GM23338 (cell line): ENCODE measurements around the gene TMEM101. TPM values are rescaled to one million over a fixed set of nuclear protein-coding genes. Genes with fewer than 3 reads are reported as not detected.

Source experiments
- ATAC-seq: fragments of 200-7000 bp; cut with Tn5 transposase; 3 replicates; pipeline ENCODE4 v1.9.1; 2020
- DNase-seq: peaks from one replicate; pipeline ENCODE4 v3.0.0-alpha.2; 2015; ENCODE audit warnings: low spot score
- H2AFZ ChIP-seq: fragments of 200-600 bp; sonication (generic); 2 replicates; pipeline ENCODE4 v1.8.0; 2016; ENCODE audit warnings: antibody characterized with exemption, mild to moderate bottlenecking, moderate library complexity
- H3F3A ChIP-seq: fragments of 200-600 bp; sonication (generic); replicated peaks from 2 replicates; pipeline ENCODE4 v1.8.0; 2017; ENCODE audit warnings: antibody characterized with exemption, mixed run types, low read depth
- H3K27ac ChIP-seq: fragments of 200-600 bp; sonication (generic); 2 replicates; pipeline ENCODE4 v1.6.1; 2016; ENCODE audit warnings: low read depth
- H3K27me3 ChIP-seq: fragments of 200-600 bp; sonication (generic); 2 replicates; pipeline ENCODE4 v1.8.0; 2016; ENCODE audit warnings: mild to moderate bottlenecking, mixed run types, moderate library complexity; ENCODE audit not compliant: insufficient read depth
- H3K36me3 ChIP-seq: fragments of 200-600 bp; sonication (generic); 2 replicates; pipeline ENCODE4 v1.8.0; 2016; ENCODE audit warnings: mild to moderate bottlenecking; ENCODE audit not compliant: insufficient read depth
- H3K4me1 ChIP-seq: fragments of 200-600 bp; sonication (generic); 2 replicates; pipeline ENCODE4 v1.8.0; 2016; ENCODE audit warnings: mild to moderate bottlenecking, moderate library complexity; ENCODE audit not compliant: insufficient read depth
- H3K4me2 ChIP-seq: fragments of 200-600 bp; sonication (generic); 2 replicates; pipeline ENCODE4 v1.7.1; 2017; ENCODE audit warnings: mixed run types
- H3K4me3 ChIP-seq: fragments of 200-600 bp; sonication (generic); 2 replicates; pipeline ENCODE4 v1.6.1; 2016; ENCODE audit warnings: mixed run types
- H3K79me2 ChIP-seq: fragments of 200-600 bp; sonication (generic); replicated peaks from 2 replicates; pipeline ENCODE4 v1.8.0; 2017; ENCODE audit warnings: mild to moderate bottlenecking; ENCODE audit not compliant: insufficient read depth
- H3K9me2 ChIP-seq: fragments of 200-600 bp; sonication (generic); 2 replicates; pipeline ENCODE4 v1.8.0; 2017; ENCODE audit not compliant: insufficient read depth
- H4K20me1 ChIP-seq: fragments of 200-600 bp; sonication (generic); replicated peaks from 2 replicates; pipeline ENCODE4 v1.8.0; 2017; ENCODE audit warnings: mild to moderate bottlenecking; ENCODE audit not compliant: insufficient read depth
- H3K27ac Mint-ChIP-seq: 2 replicates; pipeline ENCODE4 v1.8.0; 2020; ENCODE audit warnings: inconsistent platforms, mild to moderate bottlenecking, moderate library complexity, mixed read lengths
- H3K27me3 Mint-ChIP-seq: 3 replicates; pipeline ENCODE4 v1.8.0; 2022; ENCODE audit warnings: low read depth, mild to moderate bottlenecking, moderate library complexity, mixed read lengths, inconsistent platforms; ENCODE audit not compliant: insufficient read depth, poor library complexity
- H3K36me3 Mint-ChIP-seq: 3 replicates; pipeline ENCODE4 v1.8.0; 2021; ENCODE audit warnings: low read depth, mild to moderate bottlenecking, inconsistent platforms, moderate library complexity, mixed read lengths
- H3K4me1 Mint-ChIP-seq: 3 replicates; pipeline ENCODE4 v1.8.0; 2020; ENCODE audit warnings: mild to moderate bottlenecking, inconsistent platforms, mixed read lengths
- H3K4me3 Mint-ChIP-seq: 3 replicates; pipeline ENCODE4 v1.8.0; 2021; ENCODE audit warnings: moderate library complexity, mild to moderate bottlenecking, inconsistent platforms, mixed read lengths
- H3K9me3 Mint-ChIP-seq: 3 replicates; pipeline ENCODE4 v1.8.0; 2020; ENCODE audit warnings: moderate library complexity, mild to moderate bottlenecking, inconsistent platforms, mixed read lengths
- CREB1 ChIP-seq: fragments of 250-450 bp; sonication (Bioruptor Pico); IDR thresholded peaks from 2 replicates; pipeline ENCODE4 v1.5.0; 2020; ENCODE audit warnings: low read depth, mild to moderate bottlenecking, moderate library complexity
- EZH2 ChIP-seq: fragments of 200-600 bp; sonication (generic); IDR thresholded peaks from one replicate; pipeline ENCODE4 v1.8.0; 2017; ENCODE audit warnings: antibody characterized with exemption, mild to moderate bottlenecking, low read depth; ENCODE audit not compliant: unreplicated experiment
- NANOG ChIP-seq: IDR thresholded peaks from 2 replicates; pipeline ENCODE4 v1.6.1; 2016; ENCODE audit warnings: antibody characterized with exemption, borderline replicate concordance
- POLR2AphosphoS5 ChIP-seq: IDR thresholded peaks from 2 replicates; pipeline ENCODE4 v1.6.1; 2016; ENCODE audit warnings: antibody characterized with exemption, low read depth
- STAT1 ChIP-seq: IDR thresholded peaks from one replicate; pipeline ENCODE4 v1.6.1; 2016; ENCODE audit warnings: antibody characterized with exemption; ENCODE audit not compliant: unreplicated experiment
- ZNF114 ChIP-seq: fragments of 250-450 bp; sonication (Bioruptor Pico); IDR thresholded peaks from 2 replicates; pipeline ENCODE4 v1.5.0; 2020; ENCODE audit warnings: mild to moderate bottlenecking, moderate library complexity
- ZNF331 ChIP-seq: fragments of 250-450 bp; sonication (Bioruptor Pico); IDR thresholded peaks from 2 replicates; pipeline ENCODE4 v1.5.0; 2020; ENCODE audit warnings: low read depth, mild to moderate bottlenecking, moderate library complexity
- polyA plus RNA-seq: library from polyadenylated mRNA; unstranded; fragments of >200 nt; fragmentation: Nextera tagmentation; extraction: Ambion mirVana; gene quantifications from 2 replicates; pipeline ENCODE4 v1.2.1, GENCODE V29; 2016
- total RNA-seq: library from RNA; depleted of rRNA; stranded (reverse); fragments of >200 nt; shearing (Covaris generic); gene quantifications from 2 replicates; pipeline ENCODE4 v1.2.3, GENCODE V29; 2014
- TF ChIP-seq, protein P1 (sequence below), 2 experiments: fragments of 200-600 bp in 1 of 2; sonication (generic) in 1 of 2; conservative IDR thresholded peaks; 2 replicates each; pipeline versions ENCODE4 v1.5.1 to v1.6.1; 2016 to 2017; ENCODE audit warnings: antibody characterized with exemption in 2 of 2, low read depth in 2 of 2, mild to moderate bottlenecking in 2 of 2, moderate library complexity in 1 of 2
- TF ChIP-seq, protein P2 (sequence below): IDR thresholded peaks from 2 replicates; pipeline ENCODE4 v1.6.1; 2016; ENCODE audit warnings: antibody characterized with exemption

TMEM101 gene
- total and polyA plus RNA-seq, 2 experiments from 2014 or later, result 15.9 to 31.6 TPM

- peak overlapping the region; percentile 84 for H2AFZ ChIP-seq
- peaks cover 14% of the 10 kb centered on the region for H3K4me1 ChIP-seq
- peak overlapping the region; percentile 50; the same call in 1 of the 2 replicates for H3K27ac ChIP-seq
- H3K27me3 Mint-ChIP-seq, result peaks cover 42% of the 10 kb centered on the region
- no peaks in the 10 kb centered on the region for H3K9me3 Mint-ChIP-seq
- peaks cover 10% of the 10 kb centered on the region; the same call in 1 of the 2 replicates for H4K20me1 ChIP-seq
- ATAC-seq, result peak; percentile 1
- H3K4me1 Mint-ChIP-seq, result peaks cover 18% of the 10 kb centered on the region
- no peak for DNase-seq
- peaks cover 12% of the 10 kb centered on the region; the same call in 1 of the 2 replicates for H3F3A ChIP-seq
- peak overlapping the region; percentile 97 for H3K4me3 ChIP-seq
- TF ChIP-seq NANOG (no peak), EZH2 (no peak), STAT1 (no peak), POLR2AphosphoS5 (peak; percentile 34; the same call in 1 of the 2 replicates)
- TF ChIP-seq, protein P1, sequence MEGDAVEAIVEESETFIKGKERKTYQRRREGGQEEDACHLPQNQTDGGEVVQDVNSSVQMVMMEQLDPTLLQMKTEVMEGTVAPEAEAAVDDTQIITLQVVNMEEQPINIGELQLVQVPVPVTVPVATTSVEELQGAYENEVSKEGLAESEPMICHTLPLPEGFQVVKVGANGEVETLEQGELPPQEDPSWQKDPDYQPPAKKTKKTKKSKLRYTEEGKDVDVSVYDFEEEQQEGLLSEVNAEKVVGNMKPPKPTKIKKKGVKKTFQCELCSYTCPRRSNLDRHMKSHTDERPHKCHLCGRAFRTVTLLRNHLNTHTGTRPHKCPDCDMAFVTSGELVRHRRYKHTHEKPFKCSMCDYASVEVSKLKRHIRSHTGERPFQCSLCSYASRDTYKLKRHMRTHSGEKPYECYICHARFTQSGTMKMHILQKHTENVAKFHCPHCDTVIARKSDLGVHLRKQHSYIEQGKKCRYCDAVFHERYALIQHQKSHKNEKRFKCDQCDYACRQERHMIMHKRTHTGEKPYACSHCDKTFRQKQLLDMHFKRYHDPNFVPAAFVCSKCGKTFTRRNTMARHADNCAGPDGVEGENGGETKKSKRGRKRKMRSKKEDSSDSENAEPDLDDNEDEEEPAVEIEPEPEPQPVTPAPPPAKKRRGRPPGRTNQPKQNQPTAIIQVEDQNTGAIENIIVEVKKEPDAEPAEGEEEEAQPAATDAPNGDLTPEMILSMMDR (conservative IDR thresholded peaks at IDR 0.05; ENCODE audit: low read depth in 2 of 2), result 0 out of 4 replicates have a peak, but pooled peaks of 1 of the 2 experiments have one; percentile 11
- TF ChIP-seq, protein P2, sequence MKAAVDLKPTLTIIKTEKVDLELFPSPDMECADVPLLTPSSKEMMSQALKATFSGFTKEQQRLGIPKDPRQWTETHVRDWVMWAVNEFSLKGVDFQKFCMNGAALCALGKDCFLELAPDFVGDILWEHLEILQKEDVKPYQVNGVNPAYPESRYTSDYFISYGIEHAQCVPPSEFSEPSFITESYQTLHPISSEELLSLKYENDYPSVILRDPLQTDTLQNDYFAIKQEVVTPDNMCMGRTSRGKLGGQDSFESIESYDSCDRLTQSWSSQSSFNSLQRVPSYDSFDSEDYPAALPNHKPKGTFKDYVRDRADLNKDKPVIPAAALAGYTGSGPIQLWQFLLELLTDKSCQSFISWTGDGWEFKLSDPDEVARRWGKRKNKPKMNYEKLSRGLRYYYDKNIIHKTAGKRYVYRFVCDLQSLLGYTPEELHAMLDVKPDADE, result 0 out of 2 replicates have a peak, but pooled peaks have one; percentile 41
- no peaks in the 10 kb centered on the region for H3K9me2 ChIP-seq
- H3K36me3 ChIP-seq, result no peaks in the 10 kb centered on the region
- H3K27ac Mint-ChIP-seq, result no peak overlapping the region
- peak overlapping the region; percentile 84 for H3K4me3 Mint-ChIP-seq
- H3K4me2 ChIP-seq, result peak overlapping the region; percentile 99
- peaks cover 37% of the 10 kb centered on the region for H3K27me3 ChIP-seq
- no peaks in the 10 kb centered on the region for H3K79me2 ChIP-seq
- peaks cover 16% of the 10 kb centered on the region for H3K36me3 Mint-ChIP-seq
These were observed 7.2 kb downstream of the TMEM101 start for GRCh38 chr17:44007346-44008204.

- Histone ChIP-seq H3K9me2 (no peaks in the 10 kb centered on the region), H3K4me1 (peaks cover 14% of the 10 kb centered on the region), H3K27me3 (peaks cover 38% of the 10 kb centered on the region), H3K4me3 (peak overlapping the region; percentile 97), H2AFZ (peak overlapping the region; percentile 86), H3K27ac (peak overlapping the region; percentile 50; the same call in 1 of the 2 replicates), H3K36me3 (no peaks in the 10 kb centered on the region), H3K4me2 (peak overlapping the region; percentile 99), H3F3A (peaks cover 12% of the 10 kb centered on the region; the same call in 1 of the 2 replicates), H4K20me1 (peaks cover 10% of the 10 kb centered on the region; the same call in 1 of the 2 replicates), H3K79me2 (no peaks in the 10 kb centered on the region)
- H3K27ac Mint-ChIP-seq, result peak overlapping the region; percentile 77; the same call in 1 of the 2 replicates
- ATAC-seq, result peak; percentile 41
- TF ChIP-seq, protein P2, result 0 out of 2 replicates have a peak, but pooled peaks have one; percentile 43
- TF ChIP-seq, protein P1 (conservative IDR thresholded peaks at IDR 0.05; ENCODE audit: low read depth in 2 of 2), result peak; percentile 44 to 52
- TF ChIP-seq STAT1, result no peak
- TF ChIP-seq POLR2AphosphoS5, result peak; percentile 65; the same call in 1 of the 2 replicates
- no peak for TF ChIP-seq ZNF114
- TF ChIP-seq NANOG, result no peak
- no peak for TF ChIP-seq CREB1 (CRISPR knock-in tag)
- TF ChIP-seq ZNF331 (CRISPR knock-in tag), result no peak
- peaks cover 18% of the 10 kb centered on the region for H3K4me1 Mint-ChIP-seq
- peak; percentile 99 for DNase-seq
- peaks cover 16% of the 10 kb centered on the region for H3K36me3 Mint-ChIP-seq
- H3K4me3 Mint-ChIP-seq, result peak overlapping the region; percentile 84
- H3K9me3 Mint-ChIP-seq, result no peaks in the 10 kb centered on the region
- peaks cover 44% of the 10 kb centered on the region for H3K27me3 Mint-ChIP-seq
These were observed 8.0 kb downstream of the TMEM101 start for GRCh38 chr17:44006598-44007345.
